Measurements from ENCODE around the gene ACTL8.
"Not testable (repeated sequence)": the region's sequence is repeated elsewhere in the genome, so short reads cannot be mapped to it uniquely, and the experiment has no call there.

ACTL8 gene

DNA sequence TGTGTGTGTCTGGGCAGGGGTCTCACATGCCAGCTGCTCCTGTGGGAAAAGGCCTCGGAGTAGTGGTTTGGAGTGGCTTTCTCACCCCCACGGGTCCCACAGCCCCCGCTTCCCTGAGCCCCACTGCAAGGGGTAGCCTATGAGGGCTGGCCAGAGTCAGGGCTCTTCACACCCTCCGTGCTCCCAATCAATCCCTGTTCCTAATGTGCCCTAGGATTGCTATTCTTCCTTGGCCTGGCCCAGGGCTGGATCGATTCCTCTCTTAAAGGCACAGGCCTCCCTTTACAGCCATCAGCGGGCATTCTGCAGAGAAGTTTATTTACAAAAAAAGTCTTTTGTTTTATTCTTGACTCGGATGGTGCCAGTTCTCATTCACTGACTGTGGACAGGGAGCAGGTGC is 19.3 kb upstream of the ACTL8 start:
- no peak for DNase-seq

- peak; percentile 37 for DNase-seq
Observed at GRCh38 chr1:17736625-17737024, 18.5 kb upstream of the ACTL8 start.

- no peak for DNase-seq
Observed at GRCh38 chr1:17739050-17739449, 16.1 kb upstream of the ACTL8 start.

DNA sequence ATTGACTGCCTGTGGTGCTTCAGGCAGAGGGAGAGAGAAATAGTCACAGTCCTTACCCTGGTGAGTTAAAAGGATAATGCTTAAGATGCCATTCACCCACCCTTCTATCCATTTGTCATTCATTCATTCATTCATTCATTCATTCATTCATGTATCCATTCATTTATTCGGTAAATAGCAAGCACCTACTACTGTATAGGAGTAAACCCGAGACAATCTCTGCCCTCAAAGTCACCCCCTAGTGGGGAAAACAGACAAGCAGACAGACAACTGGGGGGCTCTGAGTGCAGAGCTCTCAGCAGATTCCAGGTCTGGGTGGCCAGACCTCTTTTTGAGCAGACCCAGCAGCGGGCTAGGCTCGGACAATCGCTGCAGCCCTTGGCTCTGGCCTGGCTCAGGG is 14.1 kb upstream of the ACTL8 start:
- DNase-seq: no peak

DNA sequence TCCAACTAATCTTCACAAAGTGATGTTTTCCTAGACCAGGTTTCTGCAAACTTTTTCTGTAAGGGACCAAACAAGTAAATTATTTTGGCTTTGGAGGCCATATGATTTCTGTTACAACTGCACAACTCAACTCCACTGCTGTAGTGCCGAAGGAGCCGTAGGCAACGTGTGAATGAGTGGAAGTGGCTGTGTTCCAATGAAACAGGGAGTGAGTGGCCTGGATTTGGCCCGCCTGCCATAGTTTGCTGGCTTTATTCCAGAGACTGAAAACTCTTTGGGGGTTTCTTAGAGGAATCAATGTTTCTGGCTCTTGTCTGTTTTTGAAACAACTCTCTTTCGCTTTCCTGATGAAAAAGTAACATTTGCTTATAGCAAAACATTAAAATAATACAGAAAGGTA is 12.6 kb upstream of the ACTL8 start:
- no peak for DNase-seq

DNA sequence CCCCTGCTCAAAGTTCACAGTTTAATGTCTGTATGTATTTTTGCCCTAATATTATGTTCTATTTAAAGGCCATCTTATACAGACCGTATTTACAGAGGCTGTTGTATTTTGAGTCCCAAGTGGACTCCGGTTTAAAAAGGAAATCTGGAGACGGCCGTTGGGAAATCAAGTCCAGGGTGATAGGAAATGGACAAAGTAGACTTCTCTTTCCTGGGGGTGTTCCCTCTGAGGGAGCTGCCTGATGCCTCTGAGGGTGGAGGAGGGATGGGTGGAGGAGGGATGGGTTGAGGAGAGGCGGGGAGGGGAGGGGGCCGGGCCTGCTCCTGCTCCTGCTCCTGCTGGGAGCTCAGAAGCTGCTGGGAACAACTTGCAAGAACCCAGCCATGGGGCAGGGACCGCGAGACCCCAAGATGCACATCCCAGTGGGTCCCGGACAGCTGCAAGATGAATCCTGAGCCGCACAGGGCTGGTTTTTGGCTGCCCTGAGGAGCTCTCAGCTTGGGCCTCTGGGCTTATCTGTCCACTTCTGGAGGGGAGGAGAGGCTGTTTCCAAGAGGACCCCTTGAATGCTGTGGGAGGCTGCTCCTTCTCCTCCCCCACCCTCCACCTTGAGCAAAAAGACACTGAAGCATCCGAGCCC is 12.0 kb upstream of the ACTL8 start:
- no peak for DNase-seq

DNA sequence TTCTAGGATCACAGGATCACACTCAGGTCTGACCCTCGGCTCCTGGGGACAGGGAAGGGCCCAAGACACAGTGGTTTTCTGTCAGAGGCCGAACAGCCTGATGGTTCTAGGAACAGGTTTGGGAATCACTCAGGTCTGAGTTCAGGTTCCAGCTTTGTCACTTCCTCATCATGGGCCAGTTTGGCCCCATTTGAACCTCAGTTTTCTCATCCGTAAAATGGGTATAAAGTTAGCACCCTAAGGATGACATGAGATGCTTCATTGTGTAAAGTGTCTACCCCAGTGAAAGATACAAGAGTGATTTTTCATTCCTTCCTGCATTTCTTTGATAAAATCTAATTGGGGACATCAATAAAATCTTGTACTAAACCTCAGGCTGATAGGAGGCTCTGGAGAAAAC is 11.2 kb upstream of the ACTL8 start:
- no peak for DNase-seq

DNA sequence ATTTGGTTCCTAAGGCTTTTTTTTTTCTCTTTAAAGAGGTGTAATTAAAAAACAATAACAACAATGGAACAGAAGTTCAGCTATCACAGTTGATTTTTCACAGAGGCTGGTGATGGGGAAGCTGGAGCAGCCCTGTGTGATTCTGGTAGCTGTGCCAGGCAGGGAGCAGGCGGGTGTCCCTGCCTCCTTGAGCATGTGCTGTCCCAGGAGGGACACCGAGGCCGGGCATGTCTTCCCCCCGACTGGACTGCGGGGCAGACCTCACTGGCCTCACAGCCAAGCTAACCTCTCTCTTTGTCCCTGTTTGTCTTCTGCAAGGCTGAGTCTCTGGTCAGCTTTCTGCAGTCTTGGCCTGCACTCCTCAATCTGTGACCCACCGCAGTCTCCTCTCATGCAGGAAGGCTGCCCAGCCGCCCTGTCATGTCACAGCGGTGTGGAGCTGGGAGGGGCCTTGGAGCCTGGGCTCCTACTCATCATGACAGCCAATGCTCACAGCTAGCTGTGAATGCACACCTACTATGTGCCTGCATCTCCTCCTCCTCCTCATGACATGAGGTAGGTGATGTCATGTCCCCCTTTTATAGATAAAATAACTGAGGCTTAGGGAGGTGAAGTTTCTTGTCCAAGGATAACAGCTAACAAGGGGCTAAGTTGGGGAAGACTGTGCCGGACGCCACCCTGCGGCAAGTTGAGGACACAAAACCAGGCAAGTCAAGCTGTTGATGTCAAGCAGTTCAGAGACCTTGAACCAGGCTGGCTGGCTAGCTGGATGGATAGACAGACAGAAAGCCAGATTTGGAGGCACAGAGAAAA is 10.3 kb upstream of the ACTL8 start:
- DNase-seq: no peak

GRCh38 chr1:17745479-17745955 is 9.6 kb upstream of the ACTL8 start:
- no peak for DNase-seq

GRCh38 chr1:17746281-17746680 is 8.9 kb upstream of the ACTL8 start:
- not testable (repeated sequence) for DNase-seq

DNA sequence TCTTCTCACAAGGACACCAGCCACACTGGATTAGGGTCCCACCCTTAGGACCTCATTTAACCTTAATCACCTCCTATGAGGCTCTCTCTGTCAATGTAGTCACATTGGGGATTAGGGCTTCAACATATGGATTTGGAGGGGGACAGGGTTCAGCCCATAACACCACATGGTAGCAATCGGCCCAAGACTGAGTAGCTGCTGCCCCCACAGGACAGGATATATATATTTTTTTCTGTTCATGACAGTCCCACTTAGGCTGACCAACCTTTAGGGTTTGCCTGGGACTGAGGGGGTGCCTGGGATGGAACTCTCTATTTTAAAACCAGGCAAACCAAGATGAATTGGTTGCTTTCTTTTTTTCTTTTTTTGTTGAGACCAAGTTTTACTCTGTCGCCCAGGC is 8.2 kb upstream of the ACTL8 start:
- DNase-seq: no peak

DNA sequence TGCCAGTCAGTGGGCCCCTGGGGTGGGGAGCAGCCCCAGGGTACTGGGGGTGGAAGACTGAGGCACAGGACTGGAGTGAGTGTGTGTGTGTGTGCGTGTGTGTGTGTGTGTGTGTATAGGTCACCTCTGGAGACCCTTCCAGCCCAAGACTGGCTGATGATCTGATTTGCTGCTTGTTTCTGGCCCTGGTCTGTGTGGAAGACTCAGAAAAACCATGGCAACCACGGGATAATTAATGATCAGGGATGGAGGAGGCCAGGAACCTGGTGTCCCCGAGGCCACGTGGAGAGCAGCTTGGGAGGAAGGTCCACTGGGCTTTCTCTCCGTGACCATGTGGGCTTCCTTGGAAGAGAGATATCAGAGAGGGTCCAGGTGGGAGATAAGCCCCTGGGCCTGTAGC is 4.8 kb upstream of the ACTL8 start:
- no peak for DNase-seq

GRCh38 chr1:17752356-17752755 is 2.8 kb upstream of the ACTL8 start:
- DNase-seq: no peak

GRCh38 chr1:17757426-17757825 is 2.3 kb downstream of the ACTL8 start:
- DNase-seq: no peak

DNA sequence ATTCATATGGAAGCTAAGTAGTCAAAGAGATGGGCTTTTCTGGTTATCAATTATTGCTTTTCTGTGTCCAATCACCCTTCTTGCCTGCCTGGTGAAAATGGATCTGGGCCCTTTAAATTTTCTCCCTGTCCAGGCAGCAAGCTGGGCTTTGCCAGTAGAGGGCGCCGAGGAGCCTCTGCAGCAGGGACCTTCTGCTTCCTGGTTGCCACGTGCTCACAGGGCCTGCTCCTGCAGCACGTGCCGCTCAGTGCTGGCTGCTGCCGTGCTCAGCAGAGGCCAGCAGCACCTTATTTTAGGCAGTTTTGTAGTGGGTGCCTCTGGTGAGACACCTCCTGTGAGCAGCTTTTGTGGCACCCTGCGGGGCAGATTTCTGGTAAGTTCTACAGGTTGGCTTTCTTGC is 4.0 kb downstream of the ACTL8 start:
- DNase-seq: no peak

DNA sequence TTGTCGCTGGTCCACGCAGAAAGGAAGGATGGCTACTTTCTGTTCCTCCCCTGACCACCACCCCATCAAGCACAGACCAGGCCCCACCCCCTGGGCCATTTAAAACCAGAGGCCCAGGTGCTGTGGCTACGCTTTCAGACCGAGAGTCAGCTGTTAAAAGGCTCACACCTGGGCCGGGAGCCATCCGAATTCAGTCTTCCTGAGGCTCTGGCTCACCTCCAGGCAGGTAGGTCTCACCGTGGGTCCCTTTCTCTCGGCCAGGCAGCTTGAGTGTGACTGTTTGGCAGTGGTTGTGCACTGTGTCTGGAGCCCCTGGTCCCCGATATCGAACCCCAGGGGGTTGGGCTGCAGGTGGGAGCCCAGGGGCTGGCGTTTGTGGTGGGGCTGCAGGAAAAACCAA is 7.2 kb downstream of the ACTL8 start:
- no peak for DNase-seq

GRCh38 chr1:17763417-17763816 is 8.3 kb downstream of the ACTL8 start:
- DNase-seq: no peak

DNA sequence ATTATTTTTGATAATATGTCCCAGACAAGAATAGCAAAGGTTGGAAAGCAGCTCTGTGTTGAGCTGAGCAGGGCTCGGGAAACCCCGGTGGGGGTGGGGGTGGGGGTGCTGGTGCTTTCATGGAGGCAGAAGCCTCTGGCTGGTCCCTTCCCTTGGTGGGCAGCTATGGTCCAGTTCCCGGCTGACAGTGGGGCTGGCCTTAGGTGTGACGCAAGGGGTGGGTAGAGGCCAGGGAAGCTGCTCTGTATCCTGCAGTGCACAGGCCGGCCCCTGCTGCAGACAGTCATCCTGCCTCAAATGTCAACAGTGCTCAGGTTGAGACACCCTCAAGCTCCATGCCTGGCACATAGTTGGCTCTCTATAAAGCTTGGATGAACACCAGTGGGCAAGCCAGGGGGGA is 8.9 kb downstream of the ACTL8 start:
- DNase-seq: no peak

DNA sequence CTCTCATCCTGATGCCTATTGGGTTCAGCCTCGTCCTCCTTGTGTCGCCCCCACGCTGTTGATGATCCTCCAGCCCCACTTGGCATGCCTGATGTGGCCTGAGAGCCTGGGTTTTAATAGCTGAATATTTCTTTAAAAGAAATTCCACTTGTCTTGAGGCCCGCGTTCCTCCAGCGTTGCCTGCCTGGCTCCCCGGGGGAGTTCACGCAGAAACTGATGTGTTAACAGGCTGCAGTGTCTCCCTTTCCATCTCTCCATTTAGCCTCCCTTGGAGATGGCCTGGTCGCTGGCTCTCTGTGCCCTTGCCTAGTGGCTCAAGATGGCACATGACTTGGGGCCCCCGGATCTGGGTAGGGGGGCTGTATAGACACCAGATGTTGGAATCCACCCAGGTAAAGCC is 9.5 kb downstream of the ACTL8 start:
- DNase-seq: no peak

DNA sequence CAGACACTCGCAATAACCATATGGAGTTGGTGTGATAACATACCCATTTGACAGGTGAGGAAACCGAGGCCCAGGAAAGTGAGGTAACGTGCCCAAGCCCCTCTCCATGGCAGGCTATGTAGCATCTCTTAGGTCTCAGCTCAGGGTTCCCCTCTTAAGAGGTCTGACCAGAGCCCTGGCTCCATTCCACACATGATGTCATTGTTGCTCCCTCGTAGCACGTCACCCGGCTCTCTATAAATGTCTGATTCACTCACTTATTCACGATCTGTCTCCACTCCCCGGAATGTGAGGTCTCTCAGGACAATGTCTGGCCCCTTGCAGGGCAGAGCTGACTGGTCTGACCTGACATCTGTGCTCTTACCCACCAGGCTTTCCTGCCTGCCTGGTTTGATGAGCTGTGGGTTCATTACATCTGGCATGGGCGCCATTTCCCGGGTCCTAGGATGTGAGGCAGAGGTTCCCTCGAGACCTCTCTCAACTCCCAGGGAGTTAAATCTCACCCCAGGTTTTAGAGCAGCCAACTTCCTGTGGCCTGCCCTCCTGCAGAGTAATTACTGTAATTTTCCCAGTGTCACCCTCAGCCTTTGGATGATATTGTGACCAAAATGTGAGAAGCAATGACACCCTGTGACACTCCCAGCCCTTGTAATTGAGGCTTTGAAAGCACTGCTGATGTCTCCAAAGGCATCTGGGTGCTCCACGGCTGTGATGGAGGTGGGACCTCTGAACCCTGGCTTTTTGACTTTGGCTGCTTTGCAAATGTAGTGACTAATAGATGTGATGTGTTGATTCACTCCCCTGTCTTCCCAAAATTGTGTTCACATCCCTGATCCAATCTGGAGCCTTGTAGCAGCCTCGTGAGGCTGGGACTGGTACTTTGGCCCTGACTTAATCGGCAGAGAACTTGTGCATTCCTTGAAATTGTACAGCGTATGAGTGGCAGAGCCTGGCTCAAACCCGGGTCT is 10.6 kb downstream of the ACTL8 start:
- peak; percentile 34 for DNase-seq

- DNase-seq: no peak
Observed at GRCh38 chr1:17768651-17769241, 13.6 kb downstream of the ACTL8 start.

DNA sequence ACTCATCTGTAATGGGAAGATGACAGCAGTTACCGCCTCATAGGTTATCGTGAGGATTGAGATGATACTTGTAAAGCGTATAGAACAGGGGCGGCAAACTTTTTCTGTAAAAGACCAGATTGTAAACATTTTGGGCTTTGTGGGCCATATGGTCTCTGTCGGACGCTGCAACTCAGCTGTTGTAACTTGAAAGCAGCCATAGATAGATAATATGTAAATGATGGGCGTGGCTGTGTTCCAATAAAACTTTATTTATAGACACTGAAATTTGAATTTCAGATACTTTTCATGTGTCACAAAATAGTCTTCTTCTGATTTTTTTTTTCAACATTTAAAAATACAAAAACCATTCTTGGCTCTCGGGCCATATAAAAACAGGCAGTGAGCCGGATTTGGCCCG is 15.8 kb downstream of the ACTL8 start:
- no peak for DNase-seq

DNA sequence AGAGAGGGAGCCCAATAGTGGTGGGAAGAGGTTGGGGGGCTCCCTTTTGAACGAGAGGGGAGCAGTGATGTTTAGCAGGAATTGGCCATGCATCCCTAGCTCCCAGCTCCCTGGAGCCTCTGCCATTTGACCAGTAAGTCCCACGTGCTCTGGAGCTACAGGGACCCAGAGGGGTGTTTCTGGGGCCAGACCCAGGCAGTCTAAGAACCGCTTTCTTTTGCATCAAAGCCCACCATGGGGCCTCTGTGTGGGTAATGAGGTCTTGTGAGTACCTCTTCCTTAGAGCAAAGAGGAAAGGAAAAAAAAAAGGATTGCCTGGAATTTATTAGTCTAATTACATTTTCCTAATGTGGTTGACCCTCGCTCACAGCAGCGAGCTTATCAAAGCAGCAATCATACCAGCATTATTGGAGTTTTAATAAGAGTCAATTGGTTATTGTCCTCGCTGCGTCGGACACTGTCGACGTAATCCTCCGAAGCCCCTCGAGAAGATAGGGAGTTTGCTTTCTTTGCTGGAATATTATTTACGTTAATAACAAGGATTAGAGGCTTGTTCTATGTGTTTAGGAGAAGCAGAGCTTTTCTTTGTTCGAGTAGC is 17.6 kb downstream of the ACTL8 start:
- DNase-seq: no peak
